Esophagus muscularis mucosa (tissue), 3 donors: ENCODE data around the gene MYO1E.

Source experiments
- CTCF ChIP-seq, 3 experiments: fragments of 200-600 bp in 2 of 3; fragments of 450-650 bp in 1 of 3; sonication (generic) in 2 of 3; IDR thresholded peaks; one replicate each; pipeline ENCODE4 v1.5.1; 2017 to 2019; ENCODE audit warnings: antibody characterized with exemption in 3 of 3, mild to moderate bottlenecking in 2 of 3, moderate library complexity in 1 of 3
- POLR2A ChIP-seq: fragments of 450-650 bp; IDR thresholded peaks from one replicate; pipeline ENCODE4 v1.6.1; 2017; ENCODE audit warnings: antibody characterized with exemption, moderate library complexity, mild to moderate bottlenecking, low read depth

- TF ChIP-seq POLR2A (no peak), CTCF (IDR thresholded peaks at IDR 0.05) (no peak)
Observed at GRCh38 chr15:59367022-59367451, 5.6 kb downstream of the MYO1E start.
